ENCODE measurements around the gene CELF2.
"Not testable (repeated sequence)": the region's sequence is repeated elsewhere in the genome, so short reads cannot be mapped to it uniquely, and the experiment has no call there.

CELF2 gene

DNA sequence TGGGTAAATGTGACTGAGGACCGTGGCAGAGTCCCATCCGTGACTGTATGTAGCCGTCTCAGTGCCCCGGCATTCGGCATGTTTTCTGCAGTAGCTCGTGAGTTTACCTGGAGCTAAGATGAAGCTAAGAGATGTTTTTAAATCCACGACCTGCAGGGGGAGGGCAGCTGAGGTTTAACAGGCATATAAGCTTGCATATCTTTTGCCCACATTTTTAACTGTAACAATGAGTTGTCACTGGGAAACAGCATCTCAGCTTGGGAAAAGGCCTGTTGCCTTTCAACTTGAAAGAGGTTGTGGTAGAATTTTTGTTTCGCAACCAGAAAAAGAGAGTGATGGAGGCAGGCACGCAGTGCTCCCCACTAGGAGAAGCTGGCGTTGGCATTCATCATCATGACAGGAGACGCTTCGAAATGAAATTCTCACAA, 77.7 kb downstream of the CELF2 start:
- no peak for DNase-seq (ENCODE audit: low read depth in 3 of 3, low spot score in 1 of 3)

DNA sequence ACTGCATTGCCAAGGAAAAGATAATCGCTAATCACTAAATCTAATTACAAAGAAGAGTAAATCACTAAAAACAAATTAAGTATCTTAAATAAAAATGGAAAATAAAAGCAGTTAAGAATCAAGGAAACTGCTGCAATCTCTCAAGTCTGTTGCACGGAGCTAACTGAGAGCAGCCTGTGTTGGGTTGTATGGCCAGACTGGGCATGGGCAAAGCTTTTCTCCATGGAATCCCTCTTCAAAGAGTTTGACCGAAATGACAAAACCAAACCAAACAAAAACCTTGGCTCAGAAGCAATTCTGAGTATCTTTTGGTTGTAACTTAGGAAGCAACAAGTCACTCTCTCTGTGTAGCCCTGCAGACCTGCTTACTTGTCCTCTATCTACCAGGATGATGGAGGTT, 78.8 kb downstream of the CELF2 start:
- no peak for DNase-seq (ENCODE audit: low read depth in 3 of 3, low spot score in 1 of 3)

DNA sequence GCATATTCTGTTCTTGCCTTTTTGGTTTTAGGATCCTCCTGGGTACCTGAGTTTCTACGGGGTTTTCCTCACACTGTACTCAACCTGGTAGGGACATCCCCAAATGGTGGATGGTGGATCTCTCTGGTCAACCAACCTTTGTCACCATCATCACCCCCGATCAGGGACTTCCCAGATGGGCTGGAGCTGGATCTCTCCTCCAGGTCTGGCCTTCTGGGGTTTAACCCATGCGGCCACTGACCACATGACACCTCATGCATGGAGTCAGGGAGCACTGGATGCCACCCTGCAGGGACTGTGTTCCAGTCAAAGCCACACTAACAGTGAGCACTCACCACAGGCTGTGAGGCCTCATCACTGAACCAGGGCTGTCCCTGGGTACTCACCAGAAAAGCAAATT, 80.0 kb downstream of the CELF2 start:
- no peak for DNase-seq (ENCODE audit: low read depth in 3 of 3, low spot score in 1 of 3)

DNA sequence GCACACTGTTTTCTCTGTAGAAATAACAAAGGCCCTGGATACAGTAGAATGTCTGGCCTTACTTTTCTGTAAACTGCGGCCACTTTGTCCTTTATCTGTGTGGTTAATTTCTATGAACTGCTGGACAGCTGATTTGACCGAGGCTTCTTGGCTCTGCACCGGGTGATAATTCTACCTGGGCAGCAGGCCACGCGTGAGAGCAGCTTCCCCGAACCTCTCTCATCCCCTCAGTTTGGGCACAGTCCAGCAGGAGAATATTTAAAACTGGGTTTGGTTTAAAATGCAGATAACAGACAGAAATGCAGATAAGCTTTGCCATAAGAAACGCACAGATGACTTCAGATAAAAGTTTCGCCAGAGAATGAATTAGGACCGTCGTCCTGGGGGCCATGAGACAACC, 81.0 kb downstream of the CELF2 start:
- no peak for DNase-seq (ENCODE audit: low read depth in 3 of 3, low spot score in 1 of 3)

DNA sequence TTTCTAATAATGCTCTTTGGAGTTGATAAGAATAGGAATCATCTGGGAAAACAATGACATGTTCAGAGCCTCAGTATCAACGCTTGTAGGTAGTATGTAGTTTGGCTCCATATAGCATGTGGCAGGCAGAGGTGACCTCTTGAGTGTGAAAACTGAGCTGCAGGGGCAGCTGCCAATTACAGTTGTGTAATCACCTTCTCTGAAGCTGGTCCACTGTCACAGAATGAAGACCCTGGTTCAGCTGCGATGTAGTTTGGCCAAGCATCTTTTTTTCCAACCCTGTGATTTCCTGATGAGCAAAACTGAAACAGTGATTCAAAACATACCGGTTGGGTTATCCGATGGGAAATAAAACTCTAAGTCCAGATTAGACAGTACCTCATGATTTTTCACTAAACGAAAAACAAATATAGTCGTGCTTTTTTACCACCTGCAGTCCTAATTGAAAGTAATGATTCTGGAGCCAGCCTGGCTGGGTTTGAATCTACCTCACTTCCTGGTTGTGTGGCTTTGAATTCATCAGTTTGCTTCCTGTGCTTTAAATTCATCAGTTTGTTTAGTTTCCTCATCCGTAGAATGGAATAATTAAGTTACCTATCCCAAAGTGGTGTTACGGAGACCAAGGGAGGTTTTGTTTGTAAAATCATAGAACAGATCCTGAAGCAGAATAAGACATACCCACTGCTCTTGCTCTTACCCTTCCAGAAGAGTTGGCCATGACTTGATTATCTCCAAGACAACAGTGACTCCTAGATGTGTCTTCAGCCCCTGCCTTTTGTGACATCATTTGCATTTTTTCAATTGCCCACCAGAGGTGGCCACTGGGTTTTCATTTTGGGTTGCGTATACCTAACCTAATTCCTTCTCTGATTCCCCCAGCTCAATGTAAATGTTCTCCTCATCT, 87.4 kb downstream of the CELF2 start:
- DNase-seq (ENCODE audit: low read depth in 3 of 3, low spot score in 1 of 3): no peak

DNA sequence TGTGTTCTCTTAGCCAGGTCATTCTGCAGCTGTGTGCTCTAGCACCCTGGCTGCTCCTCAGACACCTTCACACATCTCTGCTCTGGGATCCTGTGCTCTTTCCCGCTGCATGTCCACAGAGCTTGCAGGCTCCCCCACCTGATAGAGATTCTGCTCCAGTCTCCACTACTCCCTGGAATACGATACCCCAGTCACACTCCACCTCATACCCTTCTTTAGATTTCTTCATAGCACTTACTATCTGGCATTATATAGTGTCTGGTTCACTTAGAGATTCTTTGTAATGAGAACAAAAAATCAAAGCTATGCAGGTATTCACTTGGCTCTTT, 88.0 kb downstream of the CELF2 start:
- DNase-seq (ENCODE audit: low read depth in 3 of 3, low spot score in 1 of 3): no peak

DNA sequence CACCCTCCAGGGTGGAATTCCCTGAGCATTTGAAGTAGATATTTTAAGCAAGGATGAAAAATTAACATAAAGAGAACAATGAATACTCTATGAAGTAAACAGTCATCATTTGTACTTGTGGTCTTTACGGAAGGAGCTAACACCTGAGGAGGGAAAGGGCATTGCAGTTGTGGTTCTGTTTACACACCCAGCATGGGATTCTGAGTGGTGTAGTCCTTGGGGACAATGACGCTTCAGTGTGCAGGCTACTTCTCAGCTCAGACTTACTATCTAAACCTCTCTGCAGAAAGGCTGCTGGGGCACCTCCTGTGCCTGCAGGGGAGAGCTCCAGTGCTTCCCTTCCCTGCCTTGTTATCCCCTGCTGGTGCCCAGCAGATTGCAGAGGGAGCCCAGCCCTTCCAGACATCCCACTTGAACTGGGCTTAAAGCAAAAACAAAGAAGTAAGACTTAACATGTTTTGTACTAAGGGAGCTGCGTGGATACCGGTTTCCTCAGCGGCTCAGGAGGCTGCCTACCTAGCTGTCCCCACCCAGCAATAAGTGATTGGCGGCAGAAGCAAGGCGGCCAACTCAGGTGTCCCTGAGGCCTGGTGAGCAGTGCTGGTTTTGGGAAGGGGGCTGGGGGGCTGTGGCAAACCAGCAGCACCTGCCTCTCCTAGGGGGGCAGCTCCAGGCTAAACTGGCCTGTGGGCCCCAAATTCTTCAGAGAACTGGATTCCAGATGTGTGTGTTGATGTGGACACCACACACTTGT, 89.1 kb downstream of the CELF2 start:
- no peak for DNase-seq (ENCODE audit: low read depth in 3 of 3, low spot score in 1 of 3)

DNA sequence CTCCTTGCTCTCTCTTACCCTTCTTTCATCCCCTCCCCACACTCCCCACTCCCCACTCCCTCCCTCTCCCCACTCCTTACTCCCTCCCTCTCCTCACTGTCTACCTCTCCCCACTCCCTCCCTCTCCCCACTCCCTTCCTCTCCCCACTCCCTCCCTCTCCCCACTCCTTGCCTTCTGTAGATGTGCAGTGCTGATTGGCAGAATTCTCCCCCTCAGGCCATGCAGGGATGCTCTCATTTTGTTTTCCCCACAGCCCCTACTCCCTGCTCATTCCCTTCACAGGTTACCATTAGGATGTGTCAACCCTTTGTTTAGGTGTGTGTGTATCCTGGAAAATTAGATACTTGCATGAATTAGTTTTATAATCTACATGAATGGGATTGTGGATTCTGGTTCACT, 90.3 kb downstream of the CELF2 start:
- no peak for DNase-seq (ENCODE audit: low read depth in 3 of 3, low spot score in 1 of 3)

DNA sequence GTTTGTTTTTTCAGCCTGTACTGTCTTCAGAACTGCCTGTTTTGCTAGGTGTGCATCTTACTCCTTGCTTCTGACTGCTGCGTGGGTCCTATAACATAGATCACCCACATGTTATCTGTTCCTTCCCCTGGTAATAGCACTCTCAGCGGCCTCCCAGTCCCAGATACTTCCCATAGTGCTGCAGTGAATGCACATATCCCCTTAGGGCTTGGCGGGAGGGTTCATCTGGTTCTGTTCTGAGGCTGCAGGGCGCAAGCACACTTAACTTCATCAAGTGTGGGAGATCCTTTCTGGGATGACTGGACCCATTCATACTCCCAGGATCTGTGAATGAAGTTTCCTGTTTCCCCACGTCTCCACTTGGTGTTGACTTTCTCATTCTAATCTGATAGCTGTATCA, 90.7 kb downstream of the CELF2 start:
- no peak for DNase-seq (ENCODE audit: low read depth in 3 of 3, low spot score in 1 of 3)

DNA sequence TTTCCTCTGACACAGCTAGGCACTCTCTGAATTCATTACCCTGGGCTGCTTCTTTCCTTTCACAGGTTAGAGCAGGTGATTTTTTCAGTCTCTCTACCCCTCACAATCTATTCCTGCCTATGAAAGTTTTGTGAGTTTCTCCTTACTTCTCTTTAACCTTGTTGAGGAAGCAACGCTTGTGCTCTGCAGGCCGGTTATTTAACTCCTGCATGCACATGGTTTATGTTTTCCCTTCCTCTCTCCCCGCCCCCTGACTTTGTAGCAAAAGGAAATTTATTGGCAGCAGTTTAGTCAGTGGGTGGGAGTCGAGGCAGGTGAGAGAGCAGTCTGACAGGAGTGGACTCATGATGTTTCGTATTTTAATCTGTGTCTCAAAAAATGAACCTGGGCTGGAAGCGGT, 91.9 kb downstream of the CELF2 start:
- DNase-seq (ENCODE audit: low read depth in 3 of 3, low spot score in 1 of 3): no peak

DNA sequence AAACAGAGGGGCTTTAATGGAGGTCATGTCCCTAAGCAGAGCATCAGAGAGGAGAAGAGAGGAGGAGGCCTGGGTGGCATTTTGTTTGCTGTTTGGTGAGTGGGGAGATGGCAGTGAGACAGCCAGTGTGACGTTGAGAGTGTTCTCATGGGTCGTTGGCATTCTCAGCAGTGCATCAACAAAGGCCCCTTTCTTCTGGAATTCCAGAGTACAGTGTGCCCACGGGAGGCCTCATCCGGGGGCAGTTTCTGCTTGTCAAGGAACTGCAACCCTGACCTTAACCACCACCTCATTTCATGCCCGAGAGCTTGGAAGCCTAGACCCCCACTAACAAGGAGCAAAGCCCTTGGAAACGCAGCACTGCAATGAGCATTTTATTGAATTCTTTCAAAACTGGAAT, 92.9 kb downstream of the CELF2 start:
- DNase-seq (ENCODE audit: low read depth in 3 of 3, low spot score in 1 of 3): no peak

DNA sequence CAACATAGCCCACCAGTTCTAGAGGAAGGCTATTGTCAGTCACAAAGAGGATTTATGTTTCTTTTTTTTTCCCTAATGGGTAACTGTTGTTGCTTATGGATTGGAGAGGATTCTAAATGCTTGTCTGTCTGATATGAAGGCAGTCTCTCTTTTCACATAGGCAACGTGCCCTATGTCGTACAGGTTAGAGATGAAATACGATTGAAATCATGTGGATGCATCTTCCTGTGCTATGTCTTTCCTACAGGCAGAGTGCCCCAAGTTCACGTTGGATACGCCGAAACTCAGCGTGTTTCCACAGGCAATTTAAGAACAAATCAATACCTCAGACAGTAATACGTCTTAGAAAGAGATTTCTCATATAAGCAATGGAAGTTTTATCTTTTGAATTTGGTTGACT, 93.8 kb downstream of the CELF2 start:
- DNase-seq (ENCODE audit: low read depth in 3 of 3, low spot score in 1 of 3): no peak

DNA sequence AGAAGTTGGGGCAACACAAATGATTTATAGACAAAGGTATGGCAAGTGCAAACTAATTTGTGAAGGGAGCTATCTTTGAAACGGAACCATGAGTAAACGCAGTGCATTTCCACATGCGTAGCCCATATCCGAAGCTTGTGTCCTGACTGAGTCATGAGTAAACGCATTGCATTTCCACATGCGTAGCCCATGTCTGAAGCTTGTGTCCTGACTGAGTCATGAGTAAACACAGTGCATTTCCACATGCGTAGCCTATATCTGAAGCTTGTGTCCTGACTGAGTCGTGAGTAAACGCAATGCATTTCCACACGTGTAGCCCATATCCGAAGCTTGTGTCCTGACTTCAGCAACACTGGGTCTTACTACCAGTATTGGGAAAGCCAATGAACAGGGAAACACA, 95.0 kb downstream of the CELF2 start:
- no peak for DNase-seq (ENCODE audit: low read depth in 3 of 3, low spot score in 1 of 3)

DNA sequence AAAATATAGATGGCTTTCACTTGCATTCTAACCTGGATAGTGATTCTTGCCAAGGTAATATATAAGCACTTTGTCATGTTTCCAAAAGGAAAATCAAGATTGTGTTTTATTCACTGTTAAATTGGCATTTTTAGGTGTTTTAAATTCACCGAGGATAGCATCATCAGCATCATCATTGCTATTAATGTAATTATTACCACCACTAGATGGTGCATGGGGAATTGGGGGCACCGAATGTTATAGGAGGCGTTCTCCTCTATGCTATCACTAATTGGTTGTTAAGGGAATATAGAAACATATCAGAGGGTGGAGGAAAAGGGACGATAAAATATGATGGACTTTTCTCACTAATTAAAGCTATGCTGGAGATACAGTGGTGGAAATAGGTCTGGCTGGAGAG, 95.5 kb downstream of the CELF2 start:
- DNase-seq (ENCODE audit: low read depth in 3 of 3, low spot score in 1 of 3): peak in 1 of 3 donors; percentile 17

DNA sequence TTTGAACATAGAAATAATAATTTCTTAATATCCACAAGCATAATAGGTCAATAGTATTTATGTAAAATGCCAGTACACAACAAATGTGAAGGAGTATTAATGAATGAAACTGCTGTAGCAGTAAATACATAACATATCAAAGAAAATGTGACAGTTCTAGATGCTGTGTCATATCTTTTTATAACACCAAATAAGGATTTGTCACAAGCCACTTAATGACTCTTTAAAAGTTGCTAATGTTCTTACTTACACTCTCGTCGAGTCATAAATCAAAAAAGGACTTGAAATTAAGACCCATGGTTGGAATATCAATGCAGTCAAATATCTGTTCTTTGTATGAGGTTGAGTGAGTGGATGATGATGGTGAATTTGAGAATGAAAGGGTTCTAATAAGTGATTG, 96.6 kb downstream of the CELF2 start:
- no peak for DNase-seq (ENCODE audit: low read depth in 3 of 3, low spot score in 1 of 3)

DNA sequence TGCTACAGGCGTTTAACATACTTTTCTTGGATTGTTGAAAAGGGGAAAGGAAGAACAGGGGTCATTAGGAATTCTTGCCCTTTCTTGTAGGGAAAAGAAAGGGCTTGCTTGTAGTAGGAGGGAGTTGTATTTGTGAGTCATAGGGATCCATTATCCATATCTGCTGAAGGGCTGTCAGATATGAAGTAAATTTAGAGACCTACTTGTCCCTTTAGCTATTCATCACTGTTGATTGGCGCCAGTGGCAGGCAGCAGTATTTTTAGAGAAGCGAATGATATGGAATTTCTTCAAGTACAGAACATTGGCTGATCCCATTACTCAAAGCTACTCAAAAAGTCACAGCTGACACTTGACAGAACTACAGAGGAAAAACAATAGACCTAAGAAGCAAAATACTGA, 97.7 kb downstream of the CELF2 start:
- DNase-seq (ENCODE audit: low read depth in 3 of 3, low spot score in 1 of 3): no peak

DNA sequence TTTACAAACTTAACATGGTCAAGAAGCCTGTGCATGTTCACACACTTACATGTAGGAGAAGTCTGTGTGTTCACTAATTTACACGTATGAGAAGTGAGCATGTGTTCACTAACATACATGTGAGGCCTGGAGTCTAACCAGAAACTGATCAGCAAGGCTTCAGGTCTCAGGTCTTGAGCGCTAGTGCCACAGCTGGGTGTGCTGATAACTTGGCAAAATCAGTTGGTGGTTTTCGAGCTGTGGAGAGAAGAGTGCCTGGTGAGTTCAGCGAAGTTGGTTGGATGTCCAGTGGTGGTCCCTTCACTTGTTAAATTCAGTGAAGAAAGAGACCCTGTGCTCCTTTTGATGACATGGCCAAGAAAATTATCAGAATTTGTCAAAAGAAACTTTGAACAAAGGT, 98.7 kb downstream of the CELF2 start:
- no peak for DNase-seq (ENCODE audit: low read depth in 3 of 3, low spot score in 1 of 3)

DNA sequence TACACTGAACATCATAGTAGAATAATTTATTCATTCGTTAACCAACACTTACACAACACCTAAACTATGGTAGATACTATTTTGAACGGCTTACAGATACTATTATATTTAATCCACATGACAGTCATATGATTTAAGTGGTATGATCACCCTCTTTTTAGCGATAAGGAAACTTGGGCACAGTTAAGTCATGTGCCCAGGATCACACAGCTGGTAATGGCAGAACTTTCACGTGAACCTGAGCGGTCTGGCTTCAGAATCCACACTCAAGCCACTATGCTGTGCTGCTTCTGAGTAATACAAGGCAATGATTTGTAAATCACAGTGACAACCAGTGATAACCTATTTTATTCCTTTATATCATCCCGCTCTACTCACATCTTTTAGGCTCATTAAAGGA, 99.1 kb downstream of the CELF2 start:
- no peak for DNase-seq (ENCODE audit: low read depth in 3 of 3, low spot score in 1 of 3)

DNA sequence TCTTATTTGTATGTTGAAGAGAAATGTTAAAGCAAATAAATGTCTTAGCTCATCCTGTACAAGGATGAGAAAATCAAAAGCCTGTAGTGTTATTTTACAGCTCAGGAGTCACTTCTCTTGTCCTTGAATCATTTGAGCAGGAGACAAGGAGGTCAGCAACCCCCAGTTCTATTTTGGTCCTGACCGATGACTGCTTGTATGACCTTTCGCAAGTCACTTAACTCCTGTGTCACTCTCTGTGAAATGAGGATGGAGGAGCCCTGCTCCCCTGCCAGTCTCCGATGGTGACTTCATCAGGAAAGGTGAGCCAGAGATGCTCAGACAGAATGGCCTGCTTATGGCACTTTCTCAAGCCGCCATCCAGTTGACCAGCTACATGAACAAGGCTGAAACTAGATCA, 101.0 kb downstream of the CELF2 start:
- no peak for DNase-seq (ENCODE audit: low read depth in 3 of 3, low spot score in 1 of 3)

DNA sequence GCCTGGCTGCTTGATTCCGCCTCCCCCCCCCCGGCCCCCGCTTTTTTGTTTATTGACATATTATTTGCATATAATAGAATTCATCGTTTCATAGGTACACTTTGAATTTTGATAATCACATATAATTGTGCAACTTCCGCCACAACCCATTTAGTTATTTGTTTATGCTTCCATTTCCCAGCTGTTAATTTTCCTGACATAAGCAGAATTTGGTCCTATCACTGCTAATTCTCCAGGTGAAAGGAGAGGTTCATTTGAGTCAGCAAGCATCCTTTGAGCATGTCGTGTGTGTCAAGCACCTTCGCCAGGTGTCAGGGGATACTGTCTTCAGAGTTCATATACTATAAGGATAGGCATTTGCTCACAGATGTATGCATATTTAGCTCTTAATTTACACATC, 102.2 kb downstream of the CELF2 start:
- no peak for DNase-seq (ENCODE audit: low read depth in 3 of 3, low spot score in 1 of 3)

DNA sequence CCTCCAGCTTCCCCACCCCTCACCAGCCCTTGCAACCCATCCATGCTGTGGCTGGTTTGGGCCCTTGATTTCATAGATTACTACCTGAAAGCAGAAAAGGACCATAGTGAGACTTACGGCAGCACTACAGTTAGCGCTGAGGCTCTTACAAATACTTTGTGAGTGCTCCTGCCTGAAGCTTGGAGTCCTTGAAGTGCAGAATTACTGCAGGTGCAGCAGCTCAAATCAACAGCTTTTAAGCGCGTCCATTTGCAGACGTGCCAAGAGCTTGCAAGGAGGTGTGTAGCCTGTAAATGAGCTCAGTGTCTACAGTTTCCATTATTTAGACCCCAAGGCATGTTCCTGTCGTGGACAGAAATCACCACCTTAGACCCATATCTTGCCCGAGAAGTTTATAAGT, 103.0 kb downstream of the CELF2 start:
- DNase-seq (ENCODE audit: low read depth in 3 of 3, low spot score in 1 of 3): no peak

DNA sequence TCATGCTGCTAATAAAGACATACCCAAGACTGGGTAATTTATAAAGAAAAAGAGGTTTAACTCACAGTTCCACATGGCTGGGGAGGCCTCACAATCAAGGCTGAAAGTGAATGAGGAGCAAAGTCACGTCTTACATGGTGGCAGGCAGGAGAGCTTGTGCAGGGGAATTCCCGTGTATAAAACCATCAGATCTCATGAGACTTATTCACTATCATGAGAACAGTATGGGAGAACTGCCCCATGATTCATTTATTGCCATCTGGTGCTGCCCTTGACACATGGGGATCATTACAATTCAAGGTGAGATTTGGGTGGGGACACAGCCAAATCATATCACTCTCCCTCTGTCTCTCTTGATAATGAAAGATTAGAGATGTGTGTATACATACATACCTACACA, 106.2 kb downstream of the CELF2 start:
- DNase-seq (ENCODE audit: low read depth in 3 of 3, low spot score in 1 of 3): not testable (repeated sequence)

DNA sequence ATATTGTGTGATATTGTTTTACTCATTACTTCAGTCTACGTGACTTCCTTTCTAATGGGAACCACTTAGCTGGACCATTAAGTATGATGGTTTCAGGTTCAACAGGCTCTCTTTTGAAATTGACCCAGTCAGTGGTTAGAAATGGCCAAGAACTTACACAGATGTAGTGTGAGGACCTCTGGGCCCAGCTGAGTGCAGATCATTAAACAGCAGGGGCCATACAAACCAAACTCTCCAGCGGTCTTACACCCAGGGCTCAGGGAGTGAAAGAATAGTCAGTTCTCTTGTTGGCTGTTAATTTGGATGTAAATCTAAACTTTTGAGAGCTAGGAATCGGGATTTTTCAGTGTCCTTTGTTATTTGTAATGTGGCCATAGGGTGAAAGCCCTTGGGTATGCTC, 107.3 kb downstream of the CELF2 start:
- DNase-seq (ENCODE audit: low read depth in 3 of 3, low spot score in 1 of 3): no peak
